Activated CD4-positive, alpha-beta T cell treated with anti-CD3 and anti-CD28 coated beads for 24 hours (primary cell): ENCODE results near the gene ADAMTS5.

Experiments used
- DNase-seq, 2 donors: peaks; one replicate each; pipeline ENCODE4 v3.0.0-alpha.2; 2020; ENCODE audit warnings: low read depth in 2 of 2

ADAMTS5 gene

DNA sequence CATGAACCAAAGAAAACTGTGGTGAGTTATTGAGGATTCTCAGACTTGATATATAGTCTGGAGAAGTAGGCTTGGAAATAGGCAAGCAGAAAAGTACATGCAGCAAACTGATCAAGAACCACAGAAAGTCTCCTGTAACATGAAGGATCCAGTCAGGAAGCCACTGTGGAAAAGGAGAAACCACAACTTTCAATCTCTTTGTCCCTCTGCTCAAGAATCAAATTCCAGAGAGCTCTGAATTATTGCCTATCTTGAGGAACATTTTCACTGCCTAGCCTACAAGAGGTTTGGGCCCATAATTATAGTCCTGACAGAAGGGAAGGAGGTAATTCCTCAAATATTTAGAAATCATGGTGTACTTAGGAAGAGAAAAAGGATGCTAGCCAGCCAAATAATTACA lies 78.6 kb downstream of the ADAMTS5 start:
- DNase-seq, result no peak

DNA sequence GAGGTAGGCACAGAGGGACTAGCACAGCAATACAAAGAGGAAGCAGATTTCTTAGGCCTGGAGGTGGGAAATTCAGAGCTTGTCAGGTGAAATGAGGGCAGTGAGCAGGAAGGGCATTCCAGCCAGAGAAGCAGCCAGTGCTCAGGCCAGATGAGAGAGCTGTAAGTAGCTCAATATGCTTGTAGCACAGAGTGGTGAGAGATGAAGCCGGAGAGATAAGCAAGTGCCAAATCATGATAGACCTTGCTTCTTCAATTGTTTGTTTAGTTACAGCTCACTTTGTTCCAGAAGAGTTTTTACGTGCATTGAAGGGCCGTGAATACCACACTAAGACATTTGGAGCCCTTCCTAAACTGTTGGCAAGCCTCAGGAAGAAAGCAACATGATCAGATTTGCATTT lies 79.6 kb downstream of the ADAMTS5 start:
- no peak for DNase-seq

DNA sequence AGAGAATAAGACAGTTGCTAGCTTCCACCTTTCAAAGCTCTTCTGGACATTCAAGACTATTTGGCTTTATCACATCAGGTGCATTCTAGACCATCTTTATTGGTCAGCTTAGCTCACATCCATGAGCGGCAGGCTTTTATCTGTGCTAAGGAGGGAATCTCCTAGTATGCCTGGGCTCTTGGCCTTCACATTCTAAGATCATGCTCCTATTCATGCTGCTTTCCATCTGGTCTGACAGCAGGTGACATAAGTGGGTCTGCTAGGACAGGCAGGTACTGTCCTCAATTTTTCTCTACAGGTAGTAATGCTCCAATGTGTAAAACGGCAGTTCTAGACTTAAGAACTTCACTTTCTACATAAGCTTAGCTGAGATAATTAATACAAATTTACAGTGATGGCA lies 82.5 kb downstream of the ADAMTS5 start:
- no peak for DNase-seq

DNA sequence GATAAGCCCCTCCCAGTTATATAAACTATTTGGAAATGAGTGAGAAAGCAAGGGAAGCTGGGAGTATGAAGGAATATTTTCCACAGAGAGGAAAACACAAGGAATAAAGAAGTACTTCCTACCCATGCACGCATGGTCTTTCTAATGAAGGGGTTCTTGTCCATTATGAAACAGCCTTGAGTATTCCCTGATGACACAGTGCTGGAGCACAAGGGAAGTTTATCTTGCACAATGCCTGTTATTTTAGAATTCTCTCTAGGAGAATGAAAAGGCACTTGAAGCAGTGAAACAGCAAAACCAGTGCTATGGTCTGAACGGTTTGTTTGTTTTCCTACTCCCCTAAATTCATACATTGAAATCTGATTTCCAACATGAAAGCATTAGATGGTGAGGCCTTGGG lies 83.1 kb downstream of the ADAMTS5 start:
- no peak for DNase-seq

DNA sequence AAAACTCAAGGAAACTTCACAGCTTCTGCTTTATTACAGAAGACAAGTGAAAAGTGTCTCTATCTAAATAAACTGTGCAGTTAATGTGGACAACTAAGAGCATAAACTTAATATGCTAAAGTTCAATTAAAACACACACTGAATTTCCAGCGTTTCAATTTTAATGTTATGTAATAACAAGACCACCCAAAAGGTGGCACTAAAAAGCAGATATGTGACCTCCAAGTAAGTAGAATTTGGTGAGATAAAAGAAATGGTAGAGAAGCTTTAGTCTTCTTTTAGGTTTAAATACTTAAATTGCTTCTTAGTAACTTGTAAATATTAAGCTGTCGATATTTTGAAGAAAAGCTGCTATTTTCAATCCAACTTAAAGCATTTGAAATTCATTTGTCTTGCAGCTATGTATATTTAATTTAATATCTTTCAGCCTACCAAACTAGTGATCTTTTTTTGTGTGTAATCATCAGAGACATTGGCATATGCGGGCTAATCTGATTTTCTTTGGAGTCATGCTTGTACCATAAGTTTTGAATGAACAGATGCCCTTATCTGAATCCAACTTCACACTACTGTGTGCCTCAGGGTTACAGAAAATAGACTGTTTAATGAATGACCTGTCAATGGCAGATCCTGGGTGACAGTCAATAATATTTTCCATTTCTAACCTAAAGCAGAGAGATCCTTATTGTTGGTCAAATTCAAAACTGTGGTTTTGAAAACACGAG lies 85.2 kb downstream of the ADAMTS5 start:
- no peak for DNase-seq

DNA sequence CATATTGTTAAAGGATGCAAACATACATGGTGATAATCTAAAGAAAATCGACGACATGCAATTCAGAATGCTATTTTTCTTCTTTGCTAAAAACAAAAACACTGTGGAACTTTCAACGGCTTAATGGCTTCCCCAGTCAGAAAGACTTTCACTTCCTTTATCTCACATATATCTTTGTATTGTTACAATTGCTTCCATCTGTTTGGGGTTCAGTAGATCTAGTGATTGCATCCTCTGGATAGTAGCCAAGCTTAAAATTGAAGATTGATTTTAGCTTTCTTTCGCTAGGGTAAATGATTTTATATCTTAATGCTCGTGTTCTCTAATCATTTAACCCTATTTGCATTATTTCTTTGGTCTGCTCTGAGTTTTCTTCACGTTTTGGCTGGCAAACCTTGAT lies 89.9 kb downstream of the ADAMTS5 start:
- DNase-seq, result no peak

DNA sequence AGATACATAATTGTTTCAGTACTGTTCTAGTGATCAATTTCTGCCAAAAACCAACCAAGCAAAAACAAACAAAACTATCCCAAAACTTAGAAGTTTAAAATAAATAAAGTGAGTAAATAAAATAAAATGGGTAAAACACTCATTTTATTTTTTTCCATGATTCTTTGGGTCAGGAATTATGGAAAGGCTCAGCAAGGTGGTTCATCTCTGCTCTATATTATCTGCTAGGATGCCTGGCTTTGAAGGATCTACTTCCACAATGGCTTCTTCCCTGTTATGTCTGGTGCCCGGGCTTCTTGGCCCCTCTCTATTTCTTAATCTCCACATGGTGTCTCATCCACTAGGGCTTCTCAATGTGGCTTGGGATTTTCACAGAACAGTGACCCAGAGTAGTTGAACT lies 92.5 kb downstream of the ADAMTS5 start:
- DNase-seq, result no peak
